ENCODE data around the gene TM9SF3.

The TM9SF3 gene

DNA sequence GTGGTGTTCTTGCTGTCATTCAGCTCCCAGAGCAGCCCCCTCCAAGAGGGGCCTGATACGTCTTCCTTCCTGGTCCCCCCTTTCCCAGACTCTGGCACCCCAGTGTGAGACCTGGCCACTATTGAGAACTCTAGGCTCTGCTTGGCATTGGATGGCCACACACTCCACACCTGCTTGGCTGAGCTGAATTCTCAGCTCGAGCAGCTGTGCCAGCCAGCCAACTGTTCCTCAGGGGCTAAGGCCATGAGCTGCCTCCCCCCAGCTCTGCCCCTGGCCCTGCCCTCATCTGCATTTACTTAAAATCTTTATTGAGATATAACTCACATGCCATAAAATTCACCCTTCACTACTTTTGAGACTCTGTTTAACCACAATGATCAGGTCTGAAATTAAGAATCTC, 79.8 kb downstream of the TM9SF3 start:
- DNase-seq, result no peak

DNA sequence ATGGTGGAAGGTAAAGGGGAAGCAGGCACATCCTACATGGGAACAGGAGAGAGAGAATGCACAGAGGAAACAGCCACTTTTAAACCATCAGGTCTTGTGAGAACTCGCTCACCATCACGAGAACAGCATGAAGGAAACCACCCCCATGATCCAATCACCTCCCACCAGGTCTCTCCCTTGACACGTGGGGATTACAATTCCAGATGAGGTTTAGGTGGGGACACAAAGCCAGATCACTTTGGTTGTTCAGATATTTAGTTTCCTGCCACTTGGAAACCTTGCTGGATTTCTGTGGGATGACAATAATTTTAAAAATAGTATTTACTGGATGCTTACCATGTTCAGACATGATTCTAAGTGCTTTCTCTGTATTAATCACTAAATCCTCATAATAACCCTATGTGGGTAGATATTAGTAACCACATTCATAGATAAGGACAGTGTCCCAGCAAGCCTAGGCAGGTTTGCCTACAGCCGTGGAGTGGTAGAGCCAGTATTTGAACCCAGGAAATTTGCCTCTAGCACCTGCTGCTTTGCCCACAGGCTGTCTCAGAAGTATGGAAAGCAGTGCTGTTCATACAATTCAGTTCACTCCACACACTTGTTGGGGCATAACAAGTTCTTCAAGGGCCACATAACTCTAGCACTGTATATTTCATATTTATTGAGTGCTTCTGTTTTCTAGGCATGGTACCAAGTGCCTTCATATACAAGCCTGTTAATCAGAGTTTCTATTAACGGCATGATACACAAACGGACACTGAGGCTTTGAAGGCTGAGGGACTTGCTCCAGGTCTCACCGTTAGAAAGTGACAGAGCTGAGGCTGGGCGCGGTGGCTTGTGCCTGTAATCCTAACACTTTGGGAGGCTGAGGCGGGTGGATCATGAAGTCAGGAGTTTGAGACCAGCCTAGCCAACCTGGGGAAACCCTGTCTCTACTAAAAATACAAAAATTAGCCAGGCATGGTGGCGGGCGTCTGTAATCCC, 81.4 kb downstream of the TM9SF3 start:
- DNase-seq, result no peak

- no peak for DNase-seq
Measured at GRCh38 chr10:96502561-96503282, 84.1 kb downstream of the TM9SF3 start.

- DNase-seq, result no peak
Measured at GRCh38 chr10:96501985-96502384, 84.8 kb downstream of the TM9SF3 start.

GRCh38 chr10:96500519-96500918, 86.3 kb downstream of the TM9SF3 start:
- no peak for DNase-seq

DNA sequence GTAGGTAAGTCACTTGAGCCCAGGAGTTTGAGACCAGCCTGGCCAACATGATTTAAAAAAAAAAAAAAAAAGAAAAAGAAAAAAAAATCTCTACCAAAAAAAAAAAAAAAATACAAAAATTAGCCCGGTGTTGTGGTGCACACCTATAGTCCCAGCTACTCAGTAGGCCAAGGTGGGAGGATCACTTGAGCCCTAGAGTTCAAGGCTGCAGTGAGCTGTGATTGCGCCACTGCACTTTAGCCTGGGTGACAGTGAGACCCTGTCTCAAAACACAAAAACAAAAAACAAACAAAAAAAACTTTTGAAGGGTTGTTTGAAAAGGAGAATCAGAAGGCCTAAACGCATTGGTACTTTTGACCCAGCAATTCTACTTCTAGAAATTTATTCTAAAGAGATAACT, 86.8 kb downstream of the TM9SF3 start:
- no peak for DNase-seq

DNA sequence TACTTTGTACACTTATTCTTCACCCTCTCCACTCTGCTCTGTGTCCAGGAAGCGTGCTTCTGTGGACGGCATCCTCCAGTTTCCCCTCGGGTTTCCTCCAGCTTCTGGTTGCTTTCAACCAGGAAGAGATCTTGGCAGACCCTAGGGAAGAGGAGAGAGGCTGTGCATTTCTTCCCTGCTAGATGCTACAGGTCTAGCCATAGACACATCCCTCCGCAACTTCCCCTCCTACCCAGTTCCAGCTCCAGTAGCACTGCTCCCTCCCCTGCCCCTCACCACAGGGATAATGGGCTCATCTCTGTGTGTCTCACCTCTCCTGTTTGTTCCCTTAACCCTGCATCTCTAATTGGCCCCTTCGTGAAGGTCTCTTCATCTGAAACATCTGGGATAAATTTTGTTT, 89.4 kb downstream of the TM9SF3 start:
- no peak for DNase-seq

DNA sequence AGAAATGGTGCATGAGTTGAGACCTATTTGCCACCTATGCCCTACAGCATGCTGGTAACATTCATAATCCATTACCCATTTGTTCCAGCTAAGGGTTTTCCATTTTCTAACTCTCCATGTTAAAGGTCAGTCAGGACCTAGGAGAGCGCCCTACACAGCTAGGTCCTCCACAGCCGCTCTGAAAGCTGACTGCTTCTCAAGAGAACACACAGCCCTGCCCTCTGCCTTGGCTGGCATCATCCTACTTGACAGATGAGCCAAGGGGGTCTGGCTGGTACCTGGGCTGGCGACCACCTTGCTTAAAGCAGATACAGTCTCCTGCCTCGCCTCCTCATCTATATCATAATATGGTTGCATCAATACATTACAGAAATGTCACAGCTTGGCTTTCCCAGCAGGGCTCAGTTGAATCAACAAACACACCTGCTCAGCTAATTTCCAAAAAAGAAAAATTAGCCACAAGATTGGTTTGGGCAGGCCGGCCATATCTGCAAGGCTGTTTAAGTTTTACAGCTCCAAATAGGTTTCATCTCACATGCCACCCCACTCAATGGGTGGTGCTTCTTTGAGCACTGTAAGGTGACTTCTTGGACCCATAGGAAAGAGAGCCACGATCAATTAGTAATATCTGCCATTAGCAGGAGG, 90.4 kb downstream of the TM9SF3 start:
- DNase-seq, result no peak

DNA sequence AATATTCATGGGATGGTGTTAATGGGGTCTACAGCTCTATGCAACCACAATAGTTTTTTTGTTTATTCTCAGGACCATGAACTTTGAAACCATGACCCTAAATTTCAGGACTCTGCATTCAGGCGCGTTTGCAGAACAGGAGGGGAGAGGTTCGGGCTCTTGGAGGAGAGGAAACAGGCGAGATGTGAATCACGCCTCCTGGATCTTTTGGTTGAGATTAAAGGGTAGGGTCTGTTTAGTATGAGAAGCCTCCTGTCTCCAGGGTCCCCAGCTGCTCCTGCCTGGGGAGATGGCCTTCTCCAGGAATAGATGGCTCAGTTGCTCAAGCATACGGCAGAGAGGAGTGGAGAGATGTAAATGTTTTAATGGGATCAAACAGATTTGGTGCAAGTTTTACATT, 91.3 kb downstream of the TM9SF3 start:
- no peak for DNase-seq

- no peak for DNase-seq
Measured at GRCh38 chr10:96494694-96495093, 92.1 kb downstream of the TM9SF3 start.

DNA sequence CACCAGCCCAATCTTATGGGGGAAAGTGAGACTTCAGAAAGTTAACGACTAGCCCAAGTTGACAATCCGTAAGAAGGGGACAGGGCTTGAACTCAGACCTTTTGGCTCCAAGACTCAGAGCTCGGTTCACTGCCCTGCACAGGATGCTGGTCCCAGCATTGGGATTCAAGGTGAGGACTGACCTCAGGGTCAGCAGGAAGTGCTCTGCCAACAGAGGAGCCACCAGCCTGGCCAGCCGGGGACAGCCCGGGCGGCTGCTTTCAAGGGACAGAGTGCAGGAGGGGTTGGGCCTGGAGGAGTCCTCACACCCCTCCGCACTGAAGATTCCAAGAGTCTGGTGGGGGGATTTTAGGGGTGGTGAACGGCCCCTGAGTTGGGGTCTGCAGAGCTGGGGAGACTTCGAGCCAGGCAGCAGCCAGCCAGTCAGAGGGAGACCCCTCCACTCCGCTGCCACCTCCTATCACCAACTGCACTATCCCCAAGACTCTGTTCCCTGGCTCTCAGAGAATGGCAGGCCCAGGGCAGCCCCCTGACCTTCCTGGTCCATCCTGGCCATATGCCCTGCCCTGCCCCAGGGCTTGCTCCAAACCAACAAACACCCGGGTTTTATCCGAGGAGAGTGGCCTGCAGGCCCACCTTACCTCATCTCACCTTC, 92.8 kb downstream of the TM9SF3 start:
- DNase-seq, result no peak

DNA sequence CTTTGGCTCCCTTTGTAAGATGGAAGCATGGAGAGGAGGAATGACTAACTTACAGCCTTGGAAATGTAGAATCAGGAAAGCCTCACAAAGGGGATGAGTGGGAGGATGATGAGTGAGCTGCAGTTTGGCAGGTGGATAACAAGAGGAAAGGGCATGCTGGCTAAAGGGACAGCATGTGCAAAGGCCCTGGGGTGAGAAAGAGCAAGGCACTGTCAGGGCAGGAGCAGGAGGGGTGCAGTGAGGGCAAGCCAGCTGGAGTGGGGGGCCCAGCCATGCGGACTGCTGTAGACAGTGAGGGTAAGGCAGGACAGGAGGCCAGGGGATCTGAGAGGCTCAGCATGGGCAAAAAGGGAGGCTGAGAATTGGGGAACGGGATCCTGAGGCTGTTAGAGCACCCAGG, 93.6 kb downstream of the TM9SF3 start:
- no peak for DNase-seq

DNA sequence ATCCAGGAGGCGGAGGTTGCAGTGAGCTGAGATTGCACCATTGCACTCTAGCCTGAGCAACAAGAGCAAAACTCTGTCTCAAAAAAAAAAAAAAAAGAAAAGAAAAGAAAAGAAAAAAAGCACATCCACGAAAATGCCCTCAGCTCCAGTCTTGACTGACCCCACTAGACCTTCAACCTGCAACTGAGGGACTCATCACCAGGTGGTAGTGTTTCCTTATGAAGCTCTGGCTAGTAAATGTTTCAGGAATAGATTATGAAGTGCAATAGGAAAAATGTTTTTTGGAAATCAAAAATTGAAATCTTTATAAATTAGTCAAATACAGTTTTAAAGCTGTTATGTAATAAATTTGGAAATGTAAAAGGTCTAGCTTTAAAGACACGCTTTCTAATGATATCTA, 95.5 kb downstream of the TM9SF3 start:
- no peak for DNase-seq

DNA sequence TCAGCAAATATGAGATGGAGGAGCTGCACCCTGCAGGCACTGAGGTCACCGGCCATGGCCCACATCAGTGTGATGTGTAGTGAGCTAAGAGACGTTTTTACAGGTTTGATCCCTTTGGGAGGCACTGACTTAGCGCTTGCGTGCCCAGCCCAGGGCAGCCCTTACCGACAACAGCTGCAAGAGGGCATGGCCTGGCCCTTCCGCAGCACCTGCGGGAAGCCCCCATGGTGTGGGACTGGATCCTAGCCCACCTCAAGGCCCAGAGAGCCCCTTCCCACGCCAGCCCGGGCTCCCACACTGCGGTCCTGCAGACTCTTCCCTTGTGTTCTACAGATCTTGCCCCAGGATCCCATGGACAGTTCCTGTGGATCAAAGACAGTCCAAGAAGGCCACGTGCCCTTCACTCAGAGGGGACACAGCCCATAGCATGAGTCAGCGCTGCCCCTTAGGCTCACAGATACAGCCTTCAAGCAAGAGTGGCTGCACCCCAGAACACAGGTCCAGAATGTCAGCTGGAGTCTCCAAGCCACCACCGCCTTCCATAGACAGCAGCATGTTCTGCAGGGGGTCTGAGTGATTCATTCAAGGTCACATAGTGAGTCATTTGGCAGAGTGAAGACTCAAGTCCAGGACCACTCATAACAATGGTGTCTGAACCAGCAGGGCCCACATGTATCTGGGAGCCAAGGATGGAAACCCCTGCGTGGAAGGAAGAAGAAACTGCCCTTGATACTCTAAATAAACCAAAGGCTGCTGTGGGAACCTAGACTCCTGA, 98.5 kb downstream of the TM9SF3 start:
- no peak for DNase-seq

GRCh38 chr10:96482815-96483588, 103.8 kb downstream of the TM9SF3 start:
- no peak for DNase-seq

DNA sequence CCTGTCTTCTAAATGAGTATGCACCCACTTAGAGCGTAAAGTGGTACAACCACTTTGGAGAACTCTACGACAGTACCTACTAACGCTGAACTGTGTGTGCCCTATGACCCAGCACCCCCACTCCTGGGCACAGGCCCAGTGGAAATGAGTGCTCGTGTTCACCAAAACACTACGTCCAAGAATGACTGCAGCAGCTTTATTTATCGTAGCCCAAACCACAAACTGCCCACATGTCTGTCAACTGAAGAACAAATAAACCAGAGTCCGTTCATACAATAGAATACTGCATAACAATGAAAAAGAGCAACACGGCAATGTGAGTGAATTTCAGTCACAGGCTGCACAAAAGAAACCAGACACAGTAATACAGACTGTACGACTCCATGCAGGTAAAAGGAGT, 108.5 kb downstream of the TM9SF3 start:
- DNase-seq, result no peak

GRCh38 chr10:96473866-96474265, 112.9 kb downstream of the TM9SF3 start:
- no peak for DNase-seq

GRCh38 chr10:96470116-96470743, 116.6 kb downstream of the TM9SF3 start:
- DNase-seq, result peak; percentile 14

- no peak for DNase-seq
Measured at GRCh38 chr10:96468845-96469244, 118.0 kb downstream of the TM9SF3 start.
